Measurements from ENCODE around the gene GRID1.

GRID1 gene

DNA sequence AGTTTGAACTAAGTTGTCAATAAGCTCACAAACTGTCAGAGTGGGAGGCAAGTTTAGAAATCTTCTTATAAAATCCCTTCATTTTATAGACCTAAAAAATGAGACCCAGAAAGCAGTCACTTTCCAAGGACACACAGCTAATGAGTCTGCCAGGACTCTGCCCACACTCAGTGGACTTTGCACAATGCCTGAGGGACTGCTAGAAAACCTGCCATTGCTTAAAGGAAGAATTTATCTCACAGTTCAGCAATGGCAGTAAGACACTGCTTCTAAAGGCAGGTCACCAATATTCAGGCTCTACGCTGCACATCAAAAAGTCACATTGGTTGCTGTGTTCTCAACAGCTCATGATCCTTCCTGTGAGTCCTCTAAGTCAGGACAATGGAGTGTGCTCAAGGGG, 698.1 kb downstream of the GRID1 start:
- no peak for DNase-seq (ENCODE audit: low read depth, low spot score)

DNA sequence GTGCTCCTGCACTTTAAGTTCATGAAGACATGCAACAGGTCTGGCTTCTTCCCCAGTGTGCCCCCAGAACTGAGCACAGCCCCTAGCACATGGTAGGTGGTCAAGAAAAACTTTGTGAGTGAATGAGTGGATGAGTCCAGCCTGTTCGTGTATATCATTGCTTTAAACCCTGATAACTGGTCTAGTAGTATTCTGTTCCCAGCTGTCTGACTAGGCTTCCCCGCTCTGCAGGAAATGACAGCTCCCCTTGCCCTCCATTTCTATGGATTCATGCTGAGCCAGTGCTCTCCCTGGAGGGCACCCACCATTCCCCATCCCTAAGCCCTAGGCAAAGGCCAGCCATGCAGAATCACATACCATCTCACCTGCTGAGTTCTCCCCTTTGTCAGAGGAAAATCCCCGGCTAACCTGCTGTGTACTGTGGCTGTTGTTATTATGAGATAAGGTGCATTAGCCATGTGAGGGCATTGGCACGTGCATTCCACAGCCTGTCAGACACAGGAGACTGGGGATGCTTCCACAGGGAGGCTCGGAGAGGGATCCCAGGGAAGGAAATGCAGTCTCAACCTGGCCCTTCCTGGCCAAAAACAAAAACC, 698.9 kb downstream of the GRID1 start:
- H3K4me3 ChIP-seq (ENCODE audit: low read length), result no peak overlapping the region
- DNase-seq (ENCODE audit: low read depth, low spot score), result no peak

More for the DNA sequence above, 698.1 kb downstream of the GRID1 start:
- no peak overlapping the region for H3K4me3 ChIP-seq (ENCODE audit: low read length)

DNA sequence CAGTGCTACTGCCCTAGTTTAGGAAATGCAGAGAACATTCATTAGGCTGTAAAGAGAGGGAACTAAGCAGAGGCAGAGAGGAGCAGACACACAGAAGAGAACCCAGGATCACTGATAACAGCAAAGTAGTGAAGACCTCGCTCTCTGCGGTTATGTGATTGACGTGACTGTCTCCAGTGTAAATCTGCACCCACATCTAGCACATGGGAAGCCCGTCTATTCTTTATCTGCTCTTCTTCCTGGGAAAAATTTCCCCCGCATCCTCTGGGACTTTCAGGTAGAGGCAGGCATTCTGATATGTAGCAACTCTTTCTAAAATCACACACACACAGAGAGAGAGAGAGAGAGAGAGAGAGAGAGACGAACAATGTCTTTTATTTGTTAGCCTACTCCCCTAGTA, 699.6 kb downstream of the GRID1 start:
- H3K4me3 ChIP-seq (ENCODE audit: low read length), result no peak overlapping the region
- no peak for DNase-seq (ENCODE audit: low read depth, low spot score)

DNA sequence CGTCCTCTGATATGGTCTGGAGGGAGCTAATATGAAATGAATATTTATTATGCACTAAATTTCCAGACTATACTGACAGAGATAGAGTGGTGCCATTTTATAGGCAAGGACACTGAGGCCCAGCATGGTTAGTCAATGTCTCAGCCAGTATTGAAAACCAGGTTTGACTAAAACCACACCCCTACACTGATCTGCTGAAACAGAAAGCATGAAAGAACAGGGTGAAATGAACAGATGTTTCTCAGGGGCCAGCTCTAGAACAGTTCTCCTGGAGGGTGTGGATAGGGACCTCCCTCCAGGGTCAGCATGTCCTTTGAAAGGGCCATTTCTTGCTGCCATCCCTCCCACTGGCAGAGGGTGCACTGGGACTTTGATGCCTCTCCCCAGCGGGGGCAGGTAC, 700.5 kb downstream of the GRID1 start:
- DNase-seq (ENCODE audit: low read depth, low spot score), result no peak

DNA sequence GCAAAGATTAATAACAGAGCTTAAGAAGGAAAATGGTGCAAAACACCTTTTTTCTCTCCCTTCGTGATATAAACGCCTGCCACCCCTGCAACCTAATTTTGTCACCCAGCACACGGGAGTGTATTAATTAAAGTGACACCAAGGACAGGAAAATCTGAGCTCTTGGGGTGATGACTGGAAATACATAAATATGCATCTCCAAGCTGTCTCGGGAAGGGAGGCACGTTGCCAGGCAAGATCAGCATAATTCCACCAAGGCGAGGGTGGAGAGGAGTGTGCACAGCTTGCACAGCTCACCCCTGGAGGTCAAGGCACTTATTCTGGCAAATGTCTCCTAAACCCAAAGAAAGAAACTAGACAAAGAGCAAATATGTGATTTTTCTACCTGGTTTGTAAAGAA, 700.9 kb downstream of the GRID1 start:
- DNase-seq (ENCODE audit: low read depth, low spot score), result no peak
- no peak overlapping the region for H3K4me3 ChIP-seq (ENCODE audit: low read length)

More for the DNA sequence above, 700.5 kb downstream of the GRID1 start:
- no peak overlapping the region for H3K4me3 ChIP-seq (ENCODE audit: low read length)

DNA sequence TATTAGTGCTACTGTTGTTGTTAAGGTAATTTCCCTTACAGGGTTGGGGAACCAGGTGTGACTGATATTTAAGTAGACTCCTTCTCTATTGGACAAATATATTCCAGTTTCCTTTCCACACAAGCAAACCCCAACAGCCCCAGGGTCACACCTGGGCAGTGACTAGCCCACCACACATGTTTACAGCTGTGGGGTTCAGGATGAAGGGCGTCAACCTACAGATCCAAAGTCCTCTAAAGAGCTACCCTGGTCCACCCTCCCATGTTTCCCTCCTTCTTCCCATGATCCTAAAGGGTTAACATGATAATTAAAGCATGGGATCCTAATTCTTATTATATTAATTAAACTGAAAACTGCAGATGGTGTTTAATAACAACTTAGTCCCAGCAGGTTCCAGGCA, 701.5 kb downstream of the GRID1 start:
- no peak for DNase-seq (ENCODE audit: low read depth, low spot score)

DNA sequence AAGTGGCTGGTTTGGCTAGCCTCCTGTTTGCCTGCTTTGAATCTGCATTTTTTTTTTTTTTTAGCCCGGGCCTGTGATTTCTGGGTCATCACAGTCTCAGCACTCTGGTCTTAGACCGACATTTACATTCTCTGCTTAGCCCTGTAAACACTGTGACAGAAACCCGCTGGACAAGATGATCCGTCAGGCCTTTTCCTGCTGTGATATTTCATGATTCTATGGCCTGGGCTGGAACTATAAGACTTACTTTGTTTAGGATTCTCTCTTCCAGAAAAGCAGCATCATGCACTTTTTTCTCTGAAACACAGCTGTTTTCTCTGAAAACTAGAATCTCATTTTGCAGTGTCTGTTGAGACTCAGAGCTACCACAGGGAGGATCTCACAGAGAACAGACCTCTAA, 705.5 kb downstream of the GRID1 start:
- DNase-seq (ENCODE audit: low read depth, low spot score), result no peak
- no peak overlapping the region for H3K4me3 ChIP-seq (ENCODE audit: low read length)

More for the DNA sequence above, 701.5 kb downstream of the GRID1 start:
- no peak overlapping the region for H3K4me3 ChIP-seq (ENCODE audit: low read length)

DNA sequence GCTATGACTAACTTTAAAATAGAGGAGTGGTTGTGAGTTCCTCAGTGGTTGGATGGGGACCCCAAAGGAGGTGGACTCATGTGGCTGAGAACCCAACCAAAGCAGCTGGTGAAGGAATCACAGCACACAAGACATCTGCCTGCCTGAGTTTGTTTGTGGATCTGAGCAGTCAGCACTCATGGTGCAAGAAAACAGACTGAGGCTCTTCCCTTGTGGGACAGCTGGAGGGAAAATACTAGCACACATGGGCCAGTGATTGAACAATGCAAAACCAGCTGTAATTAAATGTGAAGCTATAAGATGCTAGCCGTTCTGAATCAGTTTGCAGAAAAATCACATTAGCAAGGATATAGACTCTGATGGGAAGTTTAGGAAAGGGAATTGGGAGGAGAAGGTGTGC, 707.3 kb downstream of the GRID1 start:
- no peak for DNase-seq (ENCODE audit: low read depth, low spot score)
- no peak overlapping the region for H3K4me3 ChIP-seq (ENCODE audit: low read length)

DNA sequence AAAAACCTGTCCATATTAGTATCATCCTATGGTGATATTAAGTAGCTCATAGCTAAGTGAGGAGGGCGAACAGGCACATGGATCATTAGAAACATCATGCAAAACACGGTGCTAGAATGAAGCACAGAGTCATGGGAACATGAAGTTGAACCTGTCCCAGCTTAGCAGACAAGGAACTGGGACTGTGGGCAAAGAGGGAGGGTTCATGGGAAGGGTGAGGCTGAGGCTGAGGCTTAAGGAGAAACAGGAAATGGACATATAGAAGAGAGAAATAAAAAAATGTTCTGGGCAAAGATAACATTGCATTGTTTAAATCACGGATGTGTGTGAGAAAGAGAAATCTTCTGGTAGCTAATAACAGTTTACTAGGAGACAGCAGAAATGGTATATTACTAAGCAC, 708.1 kb downstream of the GRID1 start:
- no peak for DNase-seq (ENCODE audit: low read depth, low spot score)

DNA sequence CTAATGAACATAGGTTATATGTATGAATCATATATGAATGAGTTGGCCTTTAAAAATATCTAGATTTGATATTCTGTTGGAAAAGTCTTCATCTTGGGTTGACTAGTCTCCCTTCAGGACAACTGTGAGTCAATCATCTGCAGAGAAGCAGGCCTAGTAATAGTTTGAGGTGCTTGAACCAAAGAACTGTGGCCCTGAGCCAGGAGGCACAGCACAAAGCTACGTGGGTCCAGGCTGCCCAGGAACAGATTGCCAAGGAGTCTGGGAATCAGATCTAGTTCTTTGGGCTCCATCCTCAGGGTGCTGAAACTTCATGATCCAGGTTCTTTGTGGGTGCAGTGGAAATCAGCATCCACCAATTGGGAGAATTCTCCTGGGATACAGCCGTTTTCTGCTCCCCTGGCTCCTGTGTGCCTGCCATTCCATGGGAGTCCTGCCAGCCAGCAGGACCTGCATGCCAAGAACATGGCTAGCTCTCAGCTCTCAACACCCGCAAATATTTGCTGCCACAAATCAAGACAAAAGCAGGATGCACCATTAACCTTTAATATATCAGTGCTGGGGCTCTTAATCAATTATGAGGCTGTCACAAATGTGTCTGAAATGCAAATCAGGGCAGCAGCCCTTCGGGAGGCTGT, 709.0 kb downstream of the GRID1 start:
- DNase-seq (ENCODE audit: low read depth, low spot score), result no peak
- no peak overlapping the region for H3K4me3 ChIP-seq (ENCODE audit: low read length)

More for the DNA sequence above, 708.1 kb downstream of the GRID1 start:
- H3K4me3 ChIP-seq (ENCODE audit: low read length), result no peak overlapping the region

DNA sequence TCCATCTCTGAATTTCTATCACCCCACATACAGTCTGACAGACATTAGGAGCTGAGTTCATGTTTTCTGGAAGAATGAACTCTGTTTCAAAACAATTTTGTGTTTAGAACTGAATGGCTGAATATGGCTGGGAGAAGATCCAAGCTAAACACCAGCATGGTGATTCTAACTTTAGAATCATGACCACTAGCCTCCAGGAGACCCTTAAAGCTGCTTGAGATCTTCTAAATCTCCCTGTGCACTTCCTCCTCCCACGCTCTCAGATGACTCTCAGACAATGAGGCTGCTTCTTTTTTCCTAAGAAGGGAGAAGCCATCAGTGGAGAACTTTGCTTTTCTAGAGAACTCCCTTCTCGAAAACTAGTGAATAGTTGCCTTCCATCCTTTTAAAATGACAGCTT, 711.2 kb downstream of the GRID1 start:
- DNase-seq (ENCODE audit: low read depth, low spot score), result no peak
- no peak overlapping the region for H3K4me3 ChIP-seq (ENCODE audit: low read length)

DNA sequence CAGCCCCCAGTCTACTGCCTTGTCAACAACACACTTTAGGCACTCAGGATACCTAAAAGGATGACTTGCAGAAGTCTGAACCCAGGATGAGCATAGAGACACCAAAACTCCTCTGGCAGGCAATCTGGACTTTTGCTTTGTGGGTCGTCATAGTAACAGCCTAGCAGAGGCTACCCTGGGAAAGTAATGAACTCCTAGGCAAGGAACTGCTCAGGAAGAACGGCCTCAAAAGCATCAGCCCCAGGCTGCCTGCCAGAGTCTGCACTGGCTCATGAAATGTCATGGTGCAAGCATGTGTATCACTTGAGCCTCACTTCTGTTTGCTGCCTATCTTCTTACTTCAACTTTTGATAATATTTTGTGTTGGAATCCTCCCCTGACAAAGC, 715.1 kb downstream of the GRID1 start:
- DNase-seq (ENCODE audit: low read depth, low spot score), result no peak
- H3K4me3 ChIP-seq (ENCODE audit: low read length), result no peak overlapping the region

DNA sequence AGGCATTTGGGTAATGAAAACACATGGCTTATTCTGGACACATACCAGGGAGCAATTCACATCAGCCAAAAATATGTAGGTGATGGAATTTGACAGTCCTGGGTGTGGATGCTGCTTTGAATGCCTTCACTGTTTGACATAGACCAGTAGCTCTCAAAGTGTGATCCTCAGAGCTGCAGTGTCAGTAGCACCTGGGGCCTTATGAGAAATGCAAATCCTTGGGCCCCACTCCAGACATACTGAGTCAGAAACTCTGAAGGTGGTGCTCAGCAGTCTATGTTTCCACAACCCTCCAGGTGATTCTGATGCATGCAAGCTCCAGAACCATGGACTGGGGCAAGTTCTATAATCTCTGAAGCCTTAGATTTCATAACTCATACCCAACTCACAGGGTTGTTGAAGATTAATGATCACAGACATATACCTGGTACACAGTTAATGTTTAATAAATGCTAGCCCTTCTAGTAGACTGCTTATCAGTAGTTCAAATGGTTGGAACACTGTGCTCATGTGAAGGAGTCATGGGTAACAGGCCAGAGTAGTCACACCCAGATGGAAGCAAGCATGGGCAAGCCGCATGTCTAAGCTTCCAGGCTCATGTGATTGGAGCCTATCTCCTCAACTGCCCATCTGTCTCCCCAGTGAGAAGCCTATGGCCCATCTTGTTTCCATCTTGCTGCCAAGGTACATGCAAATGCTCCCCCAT, 715.7 kb downstream of the GRID1 start:
- DNase-seq (ENCODE audit: low read depth, low spot score), result no peak
- no peak overlapping the region for H3K4me3 ChIP-seq (ENCODE audit: low read length)

DNA sequence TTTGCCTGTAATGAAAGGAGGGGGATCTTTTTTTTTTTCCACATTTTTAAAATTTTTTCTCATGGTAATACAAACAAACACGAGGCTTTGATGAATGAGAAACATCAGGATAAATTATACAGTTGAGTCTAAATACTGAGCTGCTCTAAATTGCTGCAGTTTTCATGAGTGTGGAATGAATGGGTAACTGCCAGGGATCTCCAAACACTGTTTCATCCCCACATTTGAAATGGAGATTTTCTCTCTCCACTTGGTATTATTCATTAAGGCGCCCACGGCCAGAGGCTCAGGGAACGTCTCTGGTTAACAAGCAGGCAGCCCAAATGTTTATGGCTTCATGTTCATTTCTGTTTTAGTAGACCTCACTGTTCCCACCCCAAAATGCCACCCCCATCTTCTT, 717.1 kb downstream of the GRID1 start:
- no peak for DNase-seq (ENCODE audit: low read depth, low spot score)
- H3K4me3 ChIP-seq (ENCODE audit: low read length), result no peak overlapping the region

DNA sequence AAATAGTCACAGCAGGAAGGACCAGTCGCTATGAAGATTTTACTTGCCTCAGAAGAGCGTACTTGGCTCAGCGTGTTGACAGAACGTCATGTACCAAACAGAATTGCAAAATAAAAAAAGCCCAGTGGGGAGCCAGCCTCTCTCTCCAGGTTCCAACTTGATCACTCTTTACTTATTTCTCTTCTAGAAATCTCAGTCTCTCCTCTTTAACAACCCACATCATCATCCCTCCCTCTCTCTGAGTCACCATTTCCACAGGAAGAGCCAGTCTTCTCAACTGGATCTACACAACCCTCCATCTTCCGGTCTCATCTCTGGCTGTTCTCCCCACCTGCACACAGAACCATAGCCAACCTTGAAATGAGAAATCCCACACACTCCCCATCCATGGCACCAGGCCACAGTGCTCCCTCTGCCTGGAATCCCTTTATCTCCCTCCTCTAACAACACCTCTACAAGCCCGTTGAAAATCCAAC, 718.3 kb downstream of the GRID1 start:
- H3K4me3 ChIP-seq (ENCODE audit: low read length), result no peak overlapping the region
- DNase-seq (ENCODE audit: low read depth, low spot score), result no peak

DNA sequence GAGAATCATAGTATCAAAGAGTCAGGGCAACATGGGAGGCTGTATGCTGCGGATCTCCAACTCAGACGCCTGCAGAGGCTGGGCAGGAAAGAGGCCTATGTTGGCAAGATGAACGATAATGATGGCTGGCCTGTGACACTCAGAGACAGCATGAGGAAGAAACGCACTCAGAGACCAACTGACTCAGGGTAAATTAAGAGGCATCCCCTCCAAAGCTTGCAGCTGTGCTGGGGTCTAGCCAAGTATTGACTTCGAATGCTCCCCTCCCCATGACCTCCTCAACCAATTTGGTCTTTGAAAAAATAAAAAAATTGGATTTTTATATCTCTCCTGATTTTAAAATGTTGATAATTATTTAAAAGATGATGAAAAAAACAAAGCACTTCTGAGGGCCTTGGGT, 718.9 kb downstream of the GRID1 start:
- no peak for DNase-seq (ENCODE audit: low read depth, low spot score)
- H3K4me3 ChIP-seq (ENCODE audit: low read length), result no peak overlapping the region

DNA sequence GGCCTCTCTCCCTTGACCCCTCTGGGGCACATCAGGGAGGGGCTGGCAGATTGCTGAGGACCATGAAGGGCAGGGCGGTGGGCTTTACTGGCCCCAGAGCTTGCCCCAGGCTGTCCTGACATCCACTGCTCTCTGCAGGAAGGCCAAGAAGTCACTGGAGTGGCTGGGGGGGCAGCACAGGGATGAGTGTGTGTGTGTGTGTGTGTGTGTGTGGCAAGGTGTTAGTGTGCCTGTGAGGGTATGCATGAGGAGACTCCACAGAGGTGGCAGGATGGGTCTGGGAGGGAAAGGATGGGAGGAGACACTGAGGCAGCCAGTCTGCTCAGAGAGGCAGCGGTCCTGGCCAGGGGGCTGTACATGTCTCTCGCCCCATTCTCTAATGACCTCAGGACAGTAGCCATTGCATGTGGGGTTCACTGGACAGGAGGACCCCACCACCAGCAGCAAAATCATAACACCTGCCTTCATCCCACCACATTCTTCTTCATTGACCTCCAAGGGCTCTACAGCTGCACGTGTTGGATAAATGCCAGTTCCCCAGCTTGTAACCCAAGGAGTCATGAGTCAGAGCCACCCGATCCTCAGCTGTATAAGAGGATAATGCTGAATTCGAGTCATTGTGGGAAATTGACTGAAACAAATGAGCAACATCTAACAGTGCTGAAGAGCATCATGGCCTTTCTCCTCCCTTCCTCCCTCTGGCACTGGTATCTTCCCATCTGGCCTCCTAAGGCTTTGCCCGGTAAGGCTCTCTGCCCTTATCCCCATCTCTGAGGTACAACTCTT, 720.5 kb downstream of the GRID1 start:
- no peak overlapping the region for H3K4me3 ChIP-seq (ENCODE audit: low read length)
- no peak for DNase-seq (ENCODE audit: low read depth, low spot score)

DNA sequence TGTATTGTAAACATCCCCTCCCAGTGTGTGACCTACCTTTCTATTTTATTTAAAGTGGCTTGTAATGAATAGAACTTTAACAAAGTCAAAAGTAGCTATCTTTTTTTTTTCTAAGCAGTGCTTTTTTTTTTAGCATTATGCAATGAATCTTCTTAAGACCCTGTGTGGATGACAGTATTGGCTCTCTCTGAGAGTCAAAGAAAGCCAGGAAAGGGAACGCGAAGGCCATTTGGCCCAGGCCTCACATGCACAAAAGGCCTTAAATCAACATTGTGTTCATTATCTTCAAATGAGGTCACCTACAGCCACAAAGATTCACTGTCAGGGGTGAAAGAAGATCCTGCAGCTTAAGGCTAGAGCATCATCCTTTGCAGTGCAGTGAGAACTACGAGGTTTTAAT, 721.5 kb downstream of the GRID1 start:
- no peak overlapping the region for H3K4me3 ChIP-seq (ENCODE audit: low read length)
- no peak for DNase-seq (ENCODE audit: low read depth, low spot score)

DNA sequence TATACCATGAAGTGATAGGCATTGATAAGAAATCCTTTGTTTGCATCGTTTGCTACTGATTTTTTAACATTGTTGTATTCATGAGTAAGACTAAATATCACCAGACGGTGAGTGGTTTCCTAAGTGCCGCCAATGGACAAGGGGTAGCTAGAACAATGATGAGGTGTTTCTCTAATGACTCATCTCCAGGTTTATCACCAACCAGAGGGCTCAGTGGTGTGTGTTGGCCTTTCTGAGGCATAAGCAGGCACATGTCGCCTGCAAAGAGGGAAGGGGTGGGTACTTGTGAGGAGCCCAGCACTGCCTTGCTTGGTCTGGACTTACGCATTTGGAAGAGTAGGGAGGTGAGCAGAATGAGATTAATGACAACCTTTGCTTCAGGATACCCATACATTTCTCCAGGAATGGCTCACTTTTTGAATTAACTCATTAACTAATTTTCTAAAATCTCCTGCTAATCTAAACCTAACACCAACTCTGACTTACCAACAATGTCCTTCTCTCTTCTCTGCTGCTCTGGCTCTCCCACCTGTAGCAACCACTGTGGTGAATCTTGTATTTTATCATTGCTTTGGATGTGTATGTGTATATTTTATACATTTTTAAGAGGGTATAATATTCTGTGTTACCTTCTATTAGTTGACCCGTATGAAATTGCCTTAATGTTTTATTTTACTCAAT, 722.6 kb downstream of the GRID1 start:
- no peak for DNase-seq (ENCODE audit: low read depth, low spot score)
- no peak overlapping the region for H3K4me3 ChIP-seq (ENCODE audit: low read length)
